K562 (cell line): Measurements from ENCODE around the gene BRINP2. TPM values are rescaled to one million over a fixed set of nuclear protein-coding genes. Genes with fewer than 3 reads are reported as not detected.

Experiments used
- ATAC-seq: fragments of 200-7000 bp; cut with Tn5 transposase; 3 replicates; pipeline ENCODE4 v1.9.1; 2020; ENCODE audit warnings: moderate library complexity
- BruUV-seq: library from RNA; stranded (reverse); fragments of 400-500 nt; replicated peaks from 2 replicates; lab custom pipeline; 2021; lab: Mats Ljungman, UMichigan
- CTCF ChIA-PET: fragments of 300-600 bp; formaldehyde crosslinking; extraction: SDS; loops from one replicate; lab custom pipeline; 2021; ENCODE audit warnings: low intra/inter-chr PET ratio; lab: Yijun Ruan, JAX
- POLR2A ChIA-PET: fragments of 300-600, 350-650 bp; sonication (Branson Sonifier 250); formaldehyde crosslinking; extraction: SDS; loops from one replicate; lab custom pipeline; 2021; ENCODE audit warnings: antibody characterized with exemption, inconsistent platforms; lab: Yijun Ruan, JAX
- DNase-seq, 4 experiments: peaks; one replicate each; pipeline versions ENCODE4 v3.0.0 to v3.0.0-alpha.2; 2011 to 2018; ENCODE audit warnings: low spot score in 3 of 4, mixed read lengths in 3 of 4; ENCODE audit errors: extremely low read depth in 1 of 4
- FAIRE-seq: peaks from 2 replicates; lab custom pipeline; 2011; peaks lifted over from hg19 to GRCh38; lab: Jason Lieb, UNC
- H2AFZ ChIP-seq: 2 replicates; pipeline ENCODE4 v1.6.0; 2011; ENCODE audit warnings: low read depth, low read length, control low read depth, inconsistent platforms
- H3K27ac ChIP-seq: fragments of 200-600 bp; 3 replicates; pipeline ENCODE4 v1.8.0; 2011; ENCODE audit warnings: low read depth, mild to moderate bottlenecking, control low read depth, inconsistent platforms, low read length, moderate library complexity, mixed read lengths; ENCODE audit errors: extremely low read depth
- H3K27me3 ChIP-seq, 2 experiments: fragments of 300-600 bp in 1 of 2; 2 replicates in 1 of 2; 3 replicates in 1 of 2; pipeline versions ENCODE4 v1.6.0 to v1.8.0; 2011; ENCODE audit warnings: inconsistent platforms in 2 of 2, low read length in 2 of 2, mild to moderate bottlenecking in 1 of 2, mixed read lengths in 1 of 2, moderate library complexity in 1 of 2; ENCODE audit not compliant: control insufficient read depth in 2 of 2, insufficient read depth in 2 of 2
- H3K36me3 ChIP-seq: fragments of 300-600 bp; 3 replicates; pipeline ENCODE4 v1.8.0; 2011; ENCODE audit warnings: mild to moderate bottlenecking, low read length, inconsistent platforms; ENCODE audit not compliant: control insufficient read depth, insufficient read depth
- H3K4me1 ChIP-seq, 2 experiments: fragments of 200-600 bp in 1 of 2; replicated peaks in 1 of 2; 2 replicates in 1 of 2; 3 replicates in 1 of 2; pipeline versions ENCODE4 v1.5.1 to v1.8.0; 2011; ENCODE audit warnings: inconsistent platforms in 2 of 2, low read length in 2 of 2, mild to moderate bottlenecking in 1 of 2, mixed read lengths in 1 of 2, moderate library complexity in 1 of 2; ENCODE audit not compliant: control insufficient read depth in 2 of 2, insufficient read depth in 2 of 2
- H3K4me2 ChIP-seq: 2 replicates; pipeline ENCODE4 v1.6.1; 2011; ENCODE audit warnings: low read length, control low read depth, inconsistent platforms, mixed read lengths; ENCODE audit not compliant: insufficient read depth
- H3K4me3 ChIP-seq: fragments of 200-600 bp; sonication (generic), shearing (Covaris generic); 2 replicates; pipeline ENCODE4 v1.5.1; 2016; ENCODE audit warnings: control low read depth, inconsistent platforms
- H3K79me2 ChIP-seq: fragments of 200-600 bp; 3 replicates; pipeline ENCODE4 v1.8.0; 2011; ENCODE audit warnings: low read length, inconsistent platforms; ENCODE audit not compliant: control insufficient read depth, insufficient read depth
- H3K9ac ChIP-seq, 2 experiments: 2 replicates each; pipeline versions ENCODE4 v1.6.0 to v1.6.1; 2011; ENCODE audit warnings: low read depth in 2 of 2, low read length in 2 of 2, control low read depth in 1 of 2, inconsistent platforms in 1 of 2, mild to moderate bottlenecking in 1 of 2, mixed read lengths in 1 of 2; ENCODE audit not compliant: insufficient read depth in 1 of 2
- H3K9me1 ChIP-seq: one replicate; pipeline ENCODE4 v1.6.0; 2011; ENCODE audit warnings: inconsistent platforms, mild to moderate bottlenecking, low read length, moderate library complexity; ENCODE audit not compliant: control insufficient read depth, insufficient read depth
- H3K9me3 ChIP-seq: replicated peaks from 2 replicates; pipeline ENCODE4 v1.5.1; 2011; ENCODE audit warnings: low read depth, low read length, inconsistent platforms; ENCODE audit not compliant: control insufficient read depth, insufficient read depth
- H4K20me1 ChIP-seq: replicated peaks from 2 replicates; pipeline ENCODE4 v1.6.1; 2011; ENCODE audit warnings: low read length, inconsistent platforms, mixed read lengths; ENCODE audit not compliant: control insufficient read depth, insufficient read depth
- C11orf30 ChIP-seq: fragments of 450-650 bp; IDR thresholded peaks from 2 replicates; pipeline ENCODE4 v1.6.1; 2016; ENCODE audit warnings: low read depth, mild to moderate bottlenecking
- POLR3G ChIP-seq: IDR thresholded peaks from 2 replicates; pipeline ENCODE4 v1.6.1; 2011; ENCODE audit not compliant: insufficient read length, insufficient replicate concordance; ENCODE audit errors: extremely low read depth
- ZNF174 ChIP-seq: fragments of 250-450 bp; sonication (Bioruptor Pico); IDR thresholded peaks from 2 replicates; pipeline ENCODE4 v1.4.0; 2020; ENCODE audit warnings: mild to moderate bottlenecking
- ZNF316 ChIP-seq: fragments of 450-650 bp; IDR thresholded peaks from 2 replicates; pipeline ENCODE4 v1.6.1; 2016
- WGBS: fragments of 100-300 bp; shearing (Covaris generic); methylation state at CpG from one replicate; pipeline ENCODE4 v1.1.6; 2016; ENCODE audit warnings: low coverage, mixed read lengths; ENCODE audit not compliant: insufficient coverage; ENCODE audit errors: missing lambda C conversion rate; 5-methylcytosine and 5-hydroxymethylcytosine counted together
- in situ Hi-C: fragments of 300-500 bp; cut with MboI; formaldehyde crosslinking; loops from 4 replicates; pipeline ENCODE4 v1.15.0; 2018; ENCODE audit warnings: inconsistent platforms, mixed read lengths
- intact Hi-C: fragments of 100-400 bp; cut with micrococcal nuclease; formaldehyde crosslinking; loops from 2 replicates; pipeline ENCODE4 v1.14.2; 2022
- polyA plus RNA-seq, 8 experiments: library from polyadenylated mRNA; depleted of rRNA in 4 of 8; stranded (reverse) in 5 of 8; unstranded in 3 of 8; fragments of >200 nt; fragmentation: Nextera tagmentation in 2 of 8; fragmentation: Illumina TruSeq in 1 of 8; extraction: Ambion mirVana in 2 of 8; extraction: Trizol in 1 of 8; gene quantifications; 2 replicates each; pipeline versions ENCODE4 v1.2.1 to v1.2.3, GENCODE V29; 2011 to 2014; ENCODE audit warnings: inconsistent platforms in 1 of 8, missing spikeins in 1 of 8
- total RNA-seq, 7 experiments: library from RNA; depleted of rRNA in 6 of 7; stranded (reverse); fragments of >200 nt in 6 of 7; fragmentation: Illumina TruSeq in 2 of 7; extraction: Trizol in 2 of 7; gene quantifications; 2 replicates each; pipeline versions ENCODE4 v1.2.1 to v1.2.3, GENCODE V29; 2011 to 2021; ENCODE audit warnings: low replicate concordance in 1 of 7
- TF ChIP-seq, protein P1 (sequence below): fragments of 200-800 bp; sonication (Bioruptor generic); IDR thresholded peaks from 2 replicates; pipeline ENCODE4 v1.6.1; 2017; ENCODE audit warnings: missing genetic modification characterization, missing compliant biosample characterization

The BRINP2 gene
- total and polyA plus RNA-seq, 9 of the 15 experiments (the other 6 are each of a cell fraction or from before 2014, with no cell fraction given): not detected

DNA sequence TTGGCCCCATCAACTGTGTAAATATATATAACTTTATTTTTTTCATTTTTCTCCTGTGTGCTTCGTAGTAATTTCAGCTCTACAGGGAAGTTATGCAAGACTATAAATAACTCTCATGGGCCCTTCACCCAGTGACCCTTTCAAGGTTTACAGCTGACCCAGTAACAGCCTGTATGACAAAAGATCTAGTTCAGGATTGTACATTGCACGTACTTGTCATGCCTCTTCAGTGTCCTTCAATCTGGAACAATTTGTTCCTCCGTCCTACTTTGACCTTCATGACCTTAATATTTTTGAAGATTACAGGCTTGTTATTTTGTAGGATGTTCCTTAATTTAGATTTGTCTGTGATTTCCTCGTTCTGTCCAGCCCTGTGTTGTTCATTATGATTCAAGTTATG is 40.5 kb downstream of the BRINP2 start (continued):
- TF ChIP-seq, protein P1, sequence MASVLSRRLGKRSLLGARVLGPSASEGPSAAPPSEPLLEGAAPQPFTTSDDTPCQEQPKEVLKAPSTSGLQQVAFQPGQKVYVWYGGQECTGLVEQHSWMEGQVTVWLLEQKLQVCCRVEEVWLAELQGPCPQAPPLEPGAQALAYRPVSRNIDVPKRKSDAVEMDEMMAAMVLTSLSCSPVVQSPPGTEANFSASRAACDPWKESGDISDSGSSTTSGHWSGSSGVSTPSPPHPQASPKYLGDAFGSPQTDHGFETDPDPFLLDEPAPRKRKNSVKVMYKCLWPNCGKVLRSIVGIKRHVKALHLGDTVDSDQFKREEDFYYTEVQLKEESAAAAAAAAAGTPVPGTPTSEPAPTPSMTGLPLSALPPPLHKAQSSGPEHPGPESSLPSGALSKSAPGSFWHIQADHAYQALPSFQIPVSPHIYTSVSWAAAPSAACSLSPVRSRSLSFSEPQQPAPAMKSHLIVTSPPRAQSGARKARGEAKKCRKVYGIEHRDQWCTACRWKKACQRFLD (CRISPR knock-in tag): no peak
- TF ChIP-seq POLR3G: no peak

DNA sequence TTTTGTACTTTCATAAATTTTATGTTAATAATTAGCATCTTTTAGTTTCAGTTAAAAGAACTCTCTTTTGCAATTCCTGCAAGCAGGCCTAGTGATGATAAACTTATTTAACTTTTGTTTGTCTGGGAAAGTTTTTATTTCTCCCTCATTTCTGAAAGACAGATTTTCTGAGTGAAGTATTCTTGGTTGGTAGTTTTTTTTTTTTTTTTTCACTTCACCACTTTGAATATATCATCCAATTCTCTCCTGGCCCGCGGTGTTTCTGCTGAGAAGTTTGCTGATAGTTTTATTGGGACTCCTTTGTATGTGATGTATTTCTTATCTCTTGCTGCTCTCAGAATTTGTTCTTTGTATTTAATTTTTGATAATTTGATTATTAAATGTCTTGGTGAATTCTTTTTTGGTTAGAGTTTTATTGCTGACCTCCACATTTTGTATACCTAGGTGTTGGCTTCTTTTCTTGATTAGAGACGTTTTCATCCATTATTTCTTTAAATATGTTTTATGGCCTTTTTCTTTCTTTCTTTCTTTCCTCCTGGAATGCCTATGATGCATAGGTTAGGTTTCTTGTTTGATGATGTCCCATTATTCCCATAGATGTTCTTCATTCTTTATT is 45.9 kb downstream of the BRINP2 start:
- 0 out of 2 replicates have a peak, but pooled peaks have one; percentile 5 for TF ChIP-seq C11orf30
- TF ChIP-seq ZNF174: no peak
- peak; percentile 52 for TF ChIP-seq ZNF316
- Histone ChIP-seq H2AFZ (no peak overlapping the region), H3K36me3 (no peaks in the 10 kb centered on the region), H3K9ac (no peak overlapping the region), H3K27ac (no peak overlapping the region), H3K27me3 (no peaks in the 10 kb centered on the region), H3K79me2 (no peaks in the 10 kb centered on the region), H3K4me1 (no peaks in the 10 kb centered on the region), H3K9me3 (no peaks in the 10 kb centered on the region; the same call in 1 of the 2 replicates), H3K9me1 (no peaks in the 10 kb centered on the region), H3K4me3 (no peak overlapping the region), H4K20me1 (no peaks in the 10 kb centered on the region), H3K4me2 (no peak overlapping the region)
- intact Hi-C loops (no loop called here), in situ Hi-C loops (no loop called here)
- ATAC-seq (no peak), FAIRE-seq (no peak), DNase-seq (no peak)
- 2% methylated on average over 3 of the region's 3 CpGs for WGBS
- ChIA-PET CTCF (no interaction called here), POLR2A (no interaction called here)
- no TSS peak for BruUV-seq
